ENCODE data around the gene PSMF1.
A peak's percentile ranks its signal among the peaks of the same experiment; 100 is the strongest.

PSMF1 gene

DNA sequence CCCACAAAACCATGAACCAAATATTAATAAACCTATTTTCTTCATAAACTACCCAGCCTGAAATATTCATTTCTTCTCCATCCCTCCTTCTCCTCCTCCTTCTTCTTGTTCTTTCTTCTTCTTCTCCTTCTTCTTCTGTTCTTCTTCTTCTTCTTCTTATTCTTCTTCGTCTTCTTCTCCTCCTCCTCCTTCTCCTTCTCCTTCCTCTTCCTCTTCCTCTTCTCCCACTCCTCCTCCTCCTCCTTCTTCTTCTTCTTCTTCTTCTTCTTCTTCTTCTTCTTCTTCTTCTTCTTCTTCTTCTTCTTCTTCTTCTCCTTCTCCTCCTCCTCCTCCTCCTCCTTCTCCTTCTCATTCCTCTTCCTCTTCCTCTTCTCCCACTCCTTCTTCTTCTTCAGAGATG lies 71.4 kb downstream of the PSMF1 start:
- no peak for DNase-seq (ENCODE audit: low read depth in 2 of 2)

DNA sequence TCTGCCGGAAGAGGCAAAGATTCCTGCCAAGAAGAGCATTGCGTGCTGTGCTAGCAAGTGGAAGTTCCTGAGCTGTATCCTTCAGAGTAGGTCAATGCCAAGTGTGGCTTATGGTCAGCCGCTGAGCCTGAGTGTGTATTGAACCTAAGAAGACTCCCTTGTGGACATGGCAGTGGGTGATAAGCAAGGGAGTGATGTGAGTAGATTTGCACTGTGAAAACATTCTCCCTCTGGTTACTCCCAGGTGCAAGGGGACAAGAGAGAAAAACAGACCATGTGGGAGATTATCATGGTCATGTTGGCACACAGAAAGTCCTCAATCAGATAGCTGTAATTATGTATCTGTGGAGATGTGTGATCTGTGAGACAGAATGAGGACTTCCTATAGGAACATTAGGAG lies 72.4 kb downstream of the PSMF1 start:
- no peak for DNase-seq (ENCODE audit: low read depth in 2 of 2)

DNA sequence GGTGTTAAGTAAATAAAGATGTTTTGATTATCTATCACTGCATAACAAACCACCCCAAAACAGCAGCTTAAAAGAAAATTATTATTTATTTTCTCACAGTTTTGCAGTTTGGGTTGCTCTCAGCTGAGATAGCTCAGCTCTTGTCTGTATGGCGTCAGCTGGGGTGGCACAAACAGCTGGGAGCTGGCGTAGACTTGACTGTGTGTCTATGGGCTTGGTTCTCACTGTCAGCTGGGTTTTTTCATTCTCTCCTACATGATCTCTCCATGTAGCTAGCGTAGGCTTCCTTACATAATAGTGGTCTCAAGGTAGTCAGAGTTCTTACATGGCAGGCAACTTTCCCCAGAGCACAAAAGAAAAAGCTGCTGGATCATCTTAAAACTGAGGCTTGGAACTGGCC lies 72.9 kb downstream of the PSMF1 start:
- DNase-seq (ENCODE audit: low read depth in 2 of 2), result no peak

DNA sequence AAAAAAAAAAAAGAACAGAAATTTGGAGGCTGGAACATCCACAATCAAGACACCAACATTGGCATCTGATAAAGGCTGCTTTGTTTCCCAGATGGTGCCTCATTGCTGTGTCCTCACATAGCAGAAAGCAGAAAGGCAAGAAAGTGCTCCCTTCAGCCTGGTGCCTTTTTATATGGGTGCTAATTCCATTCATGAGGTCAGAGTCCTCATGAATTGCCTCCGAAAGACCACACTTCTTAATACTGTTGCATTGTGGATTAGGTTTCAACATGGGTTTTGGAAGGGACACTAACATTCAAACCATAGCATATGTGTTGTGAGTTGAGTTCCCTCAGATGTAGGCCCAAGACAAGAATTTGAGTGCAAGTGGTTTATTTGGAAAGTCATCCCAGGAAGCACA lies 76.8 kb downstream of the PSMF1 start:
- no peak for DNase-seq (ENCODE audit: low read depth in 2 of 2)

DNA sequence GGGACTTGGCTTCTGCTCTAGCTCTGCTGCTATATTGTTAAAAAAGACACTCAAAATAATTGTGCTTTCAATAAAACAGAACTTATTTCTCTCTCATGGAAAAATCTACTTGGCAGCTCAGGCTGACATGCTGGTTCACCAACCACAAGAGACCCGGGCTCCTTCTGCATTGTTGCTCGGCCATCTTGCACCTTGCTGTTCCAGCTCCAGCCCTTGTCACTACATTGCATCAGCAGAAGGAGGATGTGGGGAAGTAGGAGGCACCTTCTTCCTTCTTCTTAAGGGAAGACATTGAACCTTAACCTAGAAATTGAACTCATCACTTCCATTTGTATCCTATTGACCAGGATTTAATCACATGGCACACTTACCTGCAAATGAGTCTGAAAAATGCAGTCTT lies 78.2 kb downstream of the PSMF1 start:
- DNase-seq (ENCODE audit: low read depth in 2 of 2), result no peak

DNA sequence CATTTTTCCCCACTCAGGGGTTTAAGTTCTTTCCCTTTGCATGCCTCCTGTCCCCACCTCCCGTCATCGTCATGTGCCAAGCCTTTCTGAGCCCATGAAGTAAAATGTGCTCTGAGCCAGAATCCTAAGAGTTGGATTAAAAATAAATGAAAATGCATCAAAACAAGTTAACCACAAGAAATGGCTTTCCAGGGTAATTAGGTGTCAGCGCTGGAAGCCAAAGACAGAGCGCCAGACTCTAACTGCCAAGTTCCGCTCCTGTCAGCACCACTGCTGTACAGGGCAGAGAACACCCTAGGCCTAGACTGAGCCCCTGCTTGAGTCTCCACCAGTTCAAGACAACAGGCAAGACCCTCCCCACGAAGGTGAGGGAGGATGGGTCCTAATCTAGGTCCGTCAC lies 79.4 kb downstream of the PSMF1 start:
- no peak for DNase-seq (ENCODE audit: low read depth in 2 of 2)

DNA sequence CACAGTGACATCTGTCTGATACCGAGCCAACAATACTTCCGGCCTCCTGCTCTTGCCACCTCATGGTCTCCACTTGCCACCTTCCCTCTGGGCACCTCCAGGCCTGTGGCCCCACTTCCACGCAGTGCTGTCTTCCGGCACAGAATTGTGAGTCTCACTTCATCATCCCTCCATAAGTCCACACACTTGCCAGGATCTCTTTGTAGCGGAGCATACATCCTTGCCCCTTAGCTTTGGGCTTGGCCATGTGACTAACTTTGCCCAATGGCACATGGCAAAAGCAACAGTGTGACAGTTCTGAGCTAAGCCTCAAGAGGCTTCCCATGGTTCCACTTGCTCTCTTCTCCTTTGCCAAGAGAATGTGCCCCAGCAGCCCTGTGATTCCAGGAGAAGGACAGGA lies 80.3 kb downstream of the PSMF1 start:
- DNase-seq (ENCODE audit: low read depth in 2 of 2), result no peak

DNA sequence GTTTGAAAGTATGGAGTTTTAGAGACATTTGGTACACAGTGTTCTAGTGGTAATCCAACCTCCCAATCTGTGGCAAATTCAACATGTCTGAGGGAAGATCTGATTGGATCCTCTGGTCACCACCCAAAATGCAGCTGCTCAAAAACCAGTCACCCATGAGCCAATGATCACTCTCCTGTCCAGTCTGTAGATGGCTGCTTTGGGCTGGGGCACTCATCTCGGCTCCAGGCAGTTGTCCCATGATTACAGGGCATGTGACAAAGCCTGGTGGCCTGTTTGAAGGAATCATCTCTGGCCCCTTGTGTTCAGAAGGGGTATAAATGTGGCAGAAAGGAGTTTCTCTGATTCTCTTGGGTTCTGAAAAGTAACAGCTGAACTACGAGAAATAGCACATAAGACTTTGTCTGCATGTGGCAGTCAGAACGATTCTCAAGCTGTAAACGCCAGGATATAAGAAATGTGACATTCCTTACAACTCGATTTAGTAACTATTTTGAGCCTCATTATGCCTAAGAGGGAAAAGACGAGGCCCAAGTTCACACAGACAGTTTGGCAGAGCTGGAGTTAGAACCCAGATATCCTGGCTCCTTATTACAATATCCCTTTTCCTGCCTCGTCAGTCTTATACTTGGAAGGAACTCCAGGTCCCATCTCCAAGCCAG lies 80.9 kb downstream of the PSMF1 start:
- no peak for DNase-seq (ENCODE audit: low read depth in 2 of 2)

DNA sequence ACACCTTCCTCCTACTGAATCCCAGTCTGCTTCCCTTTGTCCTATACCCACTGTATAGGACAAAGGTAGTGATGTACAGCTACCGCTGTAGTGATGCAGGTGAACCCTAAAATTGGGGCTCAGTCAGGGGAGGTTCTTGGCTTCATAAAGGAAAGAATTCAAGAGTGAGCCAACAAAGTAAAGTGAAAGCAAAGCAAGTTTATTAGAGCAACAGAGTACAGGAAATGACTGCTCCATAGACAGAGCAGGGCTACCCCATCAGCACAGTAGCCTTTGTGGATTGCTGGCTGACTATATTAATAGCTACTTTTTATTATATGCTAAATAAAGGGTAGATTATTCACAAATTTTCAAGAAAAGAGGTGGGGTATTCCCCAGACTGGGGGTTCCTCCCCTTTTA lies 81.6 kb downstream of the PSMF1 start:
- no peak for DNase-seq (ENCODE audit: low read depth in 2 of 2)

DNA sequence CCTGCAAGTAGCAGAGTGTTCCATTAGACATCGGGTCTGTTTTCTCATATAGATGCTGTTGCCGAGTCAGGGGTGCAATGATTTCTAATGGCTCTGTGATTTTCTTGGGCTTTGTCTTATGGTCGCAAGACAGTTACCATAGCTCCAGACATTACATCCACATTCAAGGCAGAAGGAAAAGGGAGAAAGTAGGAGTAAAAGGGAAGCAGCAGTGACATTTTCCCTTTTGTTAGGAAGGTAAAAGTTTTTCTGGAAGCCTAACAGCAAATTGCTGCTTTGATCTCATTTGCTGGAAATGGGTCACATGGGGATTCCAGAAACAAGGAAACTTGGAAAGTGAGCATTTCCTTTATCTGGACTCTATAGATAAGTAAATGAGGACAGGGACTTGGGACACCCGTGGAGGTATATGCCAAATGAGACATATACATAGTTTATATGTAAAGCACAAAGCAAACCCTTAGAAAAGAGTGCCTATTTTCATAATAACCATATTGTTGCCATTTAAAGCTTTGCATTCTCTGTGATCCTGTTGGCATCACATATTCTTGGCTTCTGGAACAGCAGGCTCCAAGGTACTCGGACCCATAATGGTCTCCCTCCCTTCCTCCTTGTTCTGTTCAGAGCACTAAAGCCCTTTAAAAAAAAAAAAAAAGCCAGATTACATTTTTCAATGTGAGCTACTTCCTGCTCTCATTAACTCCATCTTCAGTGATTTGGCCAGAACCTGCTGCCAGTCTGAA lies 84.5 kb downstream of the PSMF1 start, which contains the start of gene C20orf202:
TSS of gene C20orf202 (plus strand) at position 693 of the 743 bp plus-strand sequence. CDS start 132 bp downstream, outside the sequence.
- no peak for DNase-seq (ENCODE audit: low read depth in 2 of 2)

DNA sequence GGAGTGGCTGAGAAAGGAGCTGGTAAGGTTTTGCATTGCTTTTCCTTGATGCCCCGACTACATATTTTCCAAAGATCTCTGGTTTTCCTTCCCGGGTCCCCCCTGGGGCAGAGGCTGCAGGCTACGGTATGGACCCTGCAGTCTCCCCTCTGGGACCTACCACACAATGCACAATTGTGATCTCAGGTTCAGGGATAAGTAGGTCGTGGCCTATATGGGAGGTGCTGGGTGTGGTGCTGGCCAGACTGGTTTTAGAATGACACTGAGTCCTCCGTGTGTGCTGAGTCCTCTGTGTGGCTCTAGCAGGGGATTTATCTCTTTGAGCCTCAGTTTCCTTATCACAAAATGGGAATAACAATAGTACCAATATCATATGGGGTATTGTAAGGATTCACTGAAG lies 85.2 kb downstream of the PSMF1 start:
- DNase-seq (ENCODE audit: low read depth in 2 of 2), result no peak

DNA sequence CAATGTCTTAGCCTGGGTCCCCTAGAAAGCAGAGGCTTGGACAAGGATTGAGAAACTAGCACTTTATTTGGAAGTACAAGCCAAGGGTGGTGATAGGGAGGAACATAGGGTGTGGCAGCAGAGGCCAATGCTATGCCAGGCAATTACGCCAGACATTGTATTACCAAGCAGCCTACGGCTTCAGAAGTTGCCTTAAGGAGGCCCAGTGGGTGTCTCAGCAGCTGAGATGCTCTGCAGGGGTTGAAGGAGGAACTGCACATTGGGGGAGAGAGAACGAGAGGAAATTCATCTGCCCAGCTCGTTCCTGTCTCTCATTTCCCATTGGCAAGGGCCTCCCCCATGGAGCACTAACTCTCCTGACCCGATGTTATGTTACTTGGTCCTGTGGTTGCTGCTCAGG lies 85.7 kb downstream of the PSMF1 start:
- DNase-seq (ENCODE audit: low read depth in 2 of 2), result no peak

DNA sequence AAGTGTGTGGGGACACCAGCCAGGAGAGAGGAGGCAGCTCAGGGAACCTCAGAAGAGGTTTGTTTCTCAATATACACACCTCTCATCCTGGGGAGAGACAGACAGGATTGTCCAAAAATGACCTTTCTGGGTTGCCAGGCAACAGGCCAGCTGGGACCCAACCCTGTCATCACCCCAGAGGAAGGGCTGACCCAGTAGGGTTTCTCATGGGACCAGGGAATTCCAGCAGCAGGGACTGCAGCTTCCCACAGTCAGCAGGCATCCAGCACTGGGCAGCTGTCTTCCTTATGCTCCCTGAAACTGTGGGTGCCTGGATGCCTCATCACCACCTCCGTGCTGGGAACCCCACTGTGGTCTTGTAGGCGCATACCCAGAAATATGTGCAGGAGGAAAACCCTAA lies 86.2 kb downstream of the PSMF1 start:
- no peak for DNase-seq (ENCODE audit: low read depth in 2 of 2)

DNA sequence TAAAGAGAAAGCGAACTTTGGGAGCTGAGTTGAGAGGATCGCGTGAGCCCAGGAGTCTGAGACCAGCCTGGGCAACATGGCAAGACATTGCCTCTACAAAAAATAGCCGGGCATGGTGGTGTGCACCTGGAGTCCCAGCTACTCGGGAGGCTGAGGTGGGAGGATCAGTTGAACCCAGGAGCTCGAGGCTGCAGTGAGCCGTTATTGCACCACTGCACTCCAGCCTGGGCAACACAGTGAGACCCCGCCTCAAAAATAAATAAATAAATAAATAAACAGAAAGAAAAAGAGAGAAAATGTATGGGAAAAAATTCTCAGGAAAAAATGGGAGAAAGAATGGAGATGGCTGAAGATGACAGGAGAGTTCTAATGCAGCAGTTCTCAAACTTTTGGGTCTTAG lies 87.4 kb downstream of the PSMF1 start:
- no peak for DNase-seq (ENCODE audit: low read depth in 2 of 2)

DNA sequence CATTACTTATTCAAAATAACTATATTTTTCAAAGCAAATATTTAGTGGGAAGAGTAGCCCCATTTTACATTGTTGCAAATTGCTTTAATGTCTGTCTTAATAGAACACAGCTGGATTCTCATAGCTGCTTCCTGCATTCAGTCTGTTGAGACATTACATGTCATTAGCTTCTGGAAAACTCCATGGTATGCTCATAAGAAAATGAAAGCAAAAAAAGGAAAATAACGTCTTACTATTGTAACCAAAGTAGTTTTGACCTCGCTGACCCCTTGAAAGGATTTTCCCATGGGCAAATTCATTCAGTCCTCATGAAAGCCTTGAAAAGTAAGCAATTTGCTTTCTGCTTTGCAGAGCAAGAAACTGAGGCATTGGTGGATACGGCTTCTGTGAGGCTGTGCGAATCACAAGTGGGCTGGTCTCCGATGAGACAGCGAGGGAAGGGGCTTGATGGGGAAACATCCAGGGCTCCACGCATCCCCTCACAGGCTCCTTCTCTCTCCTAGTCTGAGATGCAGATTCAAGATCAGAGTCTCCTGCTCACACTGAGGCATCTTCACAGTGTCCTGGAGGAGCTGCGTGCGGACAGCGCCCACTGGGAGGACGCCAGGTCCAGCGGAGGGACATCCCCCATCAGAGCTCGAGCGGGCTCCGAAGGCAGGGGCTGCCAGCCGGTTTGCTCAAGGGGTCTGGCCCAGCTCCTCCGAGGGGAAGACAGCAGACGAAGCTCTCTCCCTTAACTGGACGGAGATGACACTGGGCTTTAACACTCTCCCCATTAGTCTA lies 88.2 kb downstream of the PSMF1 start:
- DNase-seq (ENCODE audit: low read depth in 2 of 2), result no peak

DNA sequence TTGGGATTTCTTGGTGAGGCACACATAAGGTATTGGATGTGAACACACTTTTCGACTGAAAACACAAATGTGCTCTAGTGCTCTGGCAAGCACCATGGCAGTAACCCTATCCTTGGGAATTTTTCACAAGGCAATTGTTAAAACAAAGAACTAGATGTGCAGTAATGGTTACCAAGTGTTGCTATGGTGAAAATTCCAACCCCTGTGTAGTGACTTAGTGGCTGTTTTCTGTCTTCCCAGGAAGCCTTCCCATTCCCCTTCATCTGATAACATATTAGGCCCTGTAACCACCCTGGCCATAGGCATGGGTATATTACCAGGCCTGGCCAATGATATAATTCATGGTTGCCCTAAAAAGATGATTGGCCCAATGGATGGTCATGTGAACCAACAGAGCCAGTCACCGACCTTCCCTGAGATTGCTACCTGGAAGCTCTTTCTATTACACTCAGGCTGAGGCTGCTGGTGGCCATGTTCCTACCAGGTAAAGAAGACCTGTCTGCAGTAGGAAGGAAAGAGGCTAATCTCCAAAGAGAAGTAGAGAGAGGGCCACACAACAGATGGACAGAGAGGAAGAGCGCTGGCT lies 89.0 kb downstream of the PSMF1 start:
- DNase-seq (ENCODE audit: low read depth in 2 of 2), result no peak

DNA sequence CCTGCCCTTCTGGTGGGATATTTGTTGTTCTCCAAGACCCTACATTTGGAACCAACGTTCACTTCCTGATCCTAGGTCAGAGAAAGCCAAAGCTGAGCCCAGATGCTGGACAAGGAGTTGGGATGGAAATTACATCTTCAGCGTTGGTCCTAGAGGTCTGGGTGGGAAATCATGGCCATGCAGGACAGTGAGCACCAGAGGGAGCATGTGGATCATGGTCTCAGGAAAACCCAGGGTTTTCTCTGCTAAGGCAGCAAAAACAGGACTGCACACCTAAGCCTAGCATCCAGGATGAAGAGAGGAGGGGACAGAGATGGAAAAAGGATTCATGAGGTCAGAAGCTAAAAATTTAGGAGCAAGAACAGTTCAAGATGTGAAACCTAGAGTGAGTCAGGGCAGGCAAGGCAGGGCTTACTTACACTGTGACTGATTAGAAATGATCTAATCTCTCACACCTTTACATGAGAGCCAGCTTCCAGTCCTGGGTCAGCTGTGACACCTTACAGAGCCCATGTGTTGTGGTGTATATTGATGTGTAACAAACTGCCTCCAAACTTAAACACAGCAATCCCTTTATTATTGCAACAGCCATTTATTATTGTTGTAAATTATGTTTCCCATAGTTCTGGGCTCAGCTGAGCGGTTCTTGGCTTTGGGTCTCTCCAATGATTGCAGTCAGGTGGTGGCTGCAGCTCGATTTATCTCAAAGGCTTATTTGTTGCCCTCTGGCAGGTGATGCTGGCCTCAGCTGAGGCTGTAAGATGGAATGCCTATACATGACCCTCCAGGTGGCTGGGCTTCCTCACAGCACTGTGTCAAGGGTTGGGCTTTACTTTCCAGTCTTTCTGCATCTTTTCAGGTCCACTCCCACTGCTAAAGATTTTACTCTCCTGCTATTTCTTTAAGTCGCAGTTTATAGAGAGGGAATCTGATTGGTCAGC lies 91.3 kb downstream of the PSMF1 start:
- DNase-seq (ENCODE audit: low read depth in 2 of 2), result no peak

DNA sequence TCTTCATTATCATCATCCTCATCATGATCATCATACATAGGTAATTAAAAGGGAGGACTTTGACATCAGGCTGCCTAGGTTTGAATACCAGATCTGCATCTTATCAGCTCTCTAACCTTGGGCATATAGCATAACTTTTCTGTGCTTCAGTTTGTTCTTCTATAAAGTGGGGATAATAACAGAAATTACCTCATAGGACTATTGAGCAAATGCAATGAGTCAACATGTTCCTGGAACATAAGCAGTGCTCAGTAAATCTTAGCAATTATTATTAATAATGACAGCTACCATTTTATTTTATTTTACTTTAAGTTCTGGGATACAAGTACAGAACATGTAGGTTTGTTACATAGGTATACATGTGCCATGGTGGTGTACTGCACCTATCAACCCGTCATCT lies 92.1 kb downstream of the PSMF1 start:
- DNase-seq (ENCODE audit: low read depth in 2 of 2), result no peak

DNA sequence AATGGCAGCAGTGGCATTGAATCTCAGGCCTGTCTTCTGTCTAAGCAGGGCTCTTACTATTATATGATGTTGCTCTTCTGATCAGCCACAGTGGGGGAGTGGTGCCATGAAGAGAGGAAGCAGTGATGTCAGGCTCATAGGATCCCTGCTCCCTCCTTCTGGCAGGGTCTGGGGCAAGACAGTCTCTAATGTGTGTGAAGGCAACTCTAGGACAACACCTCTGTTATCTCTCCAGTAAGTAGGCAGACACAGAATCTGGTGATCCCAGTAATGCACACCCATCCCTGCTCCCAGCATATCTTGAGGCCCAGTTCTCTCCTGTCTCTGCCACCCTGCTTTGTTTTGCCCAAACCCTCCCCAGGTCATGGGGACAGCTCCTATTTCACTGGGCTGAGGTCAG lies 93.6 kb downstream of the PSMF1 start:
- DNase-seq (ENCODE audit: low read depth in 2 of 2), result no peak

DNA sequence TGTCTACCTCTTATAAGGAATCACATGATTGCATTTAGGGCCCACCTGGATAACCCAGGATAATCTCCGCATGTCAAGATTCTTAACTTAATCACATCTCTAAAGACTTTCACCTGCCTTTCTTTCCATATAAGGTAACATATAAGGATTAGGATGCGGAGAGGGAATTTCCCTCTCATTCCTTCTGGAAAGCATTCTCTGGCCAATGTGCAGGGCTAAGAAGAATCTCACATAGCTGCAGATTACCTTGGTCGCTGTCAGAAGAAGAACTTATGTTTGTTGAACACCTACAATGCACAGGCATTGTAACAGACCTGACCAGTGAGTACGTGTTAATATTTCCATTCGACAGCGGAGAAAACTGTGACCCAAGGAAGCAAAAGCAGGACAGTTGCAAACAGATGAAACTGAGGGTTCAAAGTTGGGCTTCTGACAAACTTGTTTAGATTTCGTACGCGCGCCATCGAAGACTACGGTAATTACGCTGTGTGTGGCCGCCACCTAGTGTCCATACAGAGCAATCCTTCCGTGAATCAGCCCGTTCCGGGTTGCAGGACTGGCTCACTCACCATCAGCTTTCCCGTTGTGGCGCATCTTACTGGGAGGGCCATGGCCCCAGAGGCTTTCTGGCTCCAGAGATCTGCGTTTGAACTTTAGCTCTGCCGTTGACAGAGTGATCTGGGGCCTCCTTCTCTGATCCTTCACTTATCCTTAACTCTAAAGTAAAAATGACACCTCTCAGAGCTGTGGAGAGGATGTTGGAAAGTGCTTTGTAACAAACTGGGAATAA lies 94.4 kb downstream of the PSMF1 start:
- peak; percentile 41 to 45 for DNase-seq (ENCODE audit: low read depth in 2 of 2)

All from stimulated activated CD8-positive, alpha-beta memory T cell treated with anti-CD3 and anti-CD28 coated beads, Interleukin-7, amount 100 ng/mL, for 1 hour (primary cell).